Activated CD4-positive, CD25-positive, alpha-beta regulatory T cell treated with anti-CD3 and anti-CD28 coated beads, Interleukin-2, amount 50 U/mL, for 24 hours (primary cell): ENCODE measurements around the gene SULT4A1.
"Not testable (repeated sequence)": the region's sequence is repeated elsewhere in the genome, so short reads cannot be mapped to it uniquely, and the experiment has no call there.

Source experiments
- ATAC-seq, 2 donors: fragments of 150-1000 bp; cut with Tn5 transposase; one replicate each; pipeline ENCODE4 v1.10.0; 2021; ENCODE audit warnings: mild to moderate bottlenecking in 1 of 2, moderate library complexity in 1 of 2

SULT4A1 gene, protein sequence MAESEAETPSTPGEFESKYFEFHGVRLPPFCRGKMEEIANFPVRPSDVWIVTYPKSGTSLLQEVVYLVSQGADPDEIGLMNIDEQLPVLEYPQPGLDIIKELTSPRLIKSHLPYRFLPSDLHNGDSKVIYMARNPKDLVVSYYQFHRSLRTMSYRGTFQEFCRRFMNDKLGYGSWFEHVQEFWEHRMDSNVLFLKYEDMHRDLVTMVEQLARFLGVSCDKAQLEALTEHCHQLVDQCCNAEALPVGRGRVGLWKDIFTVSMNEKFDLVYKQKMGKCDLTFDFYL

GRCh38 chr22:43862074-43862881 lies at the start of gene SULT4A1:
Gene SULT4A1 (minus strand): TSS chr22:43862513. CDS start chr22:43862382, 131 bp downstream.
- ATAC-seq: no peak

- no peak for ATAC-seq
These were observed 49.0 kb upstream of the SULT4A1 start for GRCh38 chr22:43911351-43911750.

- no peak for ATAC-seq
These were observed 47.9 kb upstream of the SULT4A1 start for GRCh38 chr22:43910178-43910695.

DNA sequence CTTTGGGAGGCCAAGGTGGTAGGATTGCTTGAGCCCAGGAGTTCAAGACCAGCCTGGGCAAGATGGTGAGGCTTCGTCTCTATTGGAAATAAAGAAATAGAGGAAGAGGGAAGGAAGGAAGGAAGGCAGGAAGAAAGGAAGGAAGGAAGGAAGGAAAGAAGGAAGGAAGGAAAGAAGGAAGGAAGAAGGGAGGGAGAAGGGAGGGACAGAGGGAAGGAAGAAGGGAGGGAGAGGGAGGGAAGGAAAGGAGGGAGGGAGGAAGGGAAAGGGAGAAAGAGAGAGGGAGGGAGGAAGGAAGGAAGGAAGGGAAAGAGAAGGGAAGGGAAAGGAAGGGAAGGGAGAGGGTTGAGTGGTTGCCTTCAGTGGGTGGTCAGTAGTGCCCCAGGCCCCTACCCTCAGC lies 47.4 kb upstream of the SULT4A1 start:
- ATAC-seq: no peak

GRCh38 chr22:43905681-43906080 lies 43.4 kb upstream of the SULT4A1 start:
- no peak for ATAC-seq

- ATAC-seq: not testable (repeated sequence)
These were observed 42.1 kb upstream of the SULT4A1 start for GRCh38 chr22:43904412-43904811.

GRCh38 chr22:43903033-43903432 lies 40.7 kb upstream of the SULT4A1 start:
- ATAC-seq: not testable (repeated sequence)

DNA sequence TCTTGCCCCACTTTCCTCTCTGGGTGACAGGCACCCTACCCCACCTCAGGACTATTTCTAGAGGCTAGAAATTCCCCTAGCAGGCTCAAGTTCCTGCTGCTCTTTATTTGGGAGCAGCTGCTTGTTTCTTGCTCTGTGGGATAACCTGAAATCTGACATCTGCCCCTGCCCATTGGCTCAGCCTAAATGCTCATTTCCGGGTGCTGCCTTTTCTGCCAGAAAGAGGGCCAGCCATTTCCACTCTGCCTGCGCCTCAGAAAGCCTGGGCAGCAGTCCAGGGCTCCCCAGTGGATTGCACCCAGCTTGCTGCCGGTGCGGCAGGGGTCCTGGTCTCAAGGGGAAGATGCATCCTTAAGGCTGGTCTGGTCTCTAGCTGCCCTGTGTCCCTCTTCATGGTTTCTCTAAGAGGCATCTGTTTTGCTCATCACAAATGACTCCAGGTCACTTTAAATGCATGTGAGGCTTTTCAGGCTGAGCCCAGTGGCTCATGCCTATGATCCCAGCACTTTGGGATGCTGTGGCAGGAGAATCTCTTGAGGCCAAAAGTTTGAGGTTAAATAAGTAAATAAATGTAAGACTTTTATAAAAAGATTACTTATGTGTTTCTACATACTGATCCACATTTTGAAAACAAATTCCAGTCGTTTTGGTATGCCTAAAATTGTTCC lies 39.8 kb upstream of the SULT4A1 start:
- ATAC-seq: no peak

DNA sequence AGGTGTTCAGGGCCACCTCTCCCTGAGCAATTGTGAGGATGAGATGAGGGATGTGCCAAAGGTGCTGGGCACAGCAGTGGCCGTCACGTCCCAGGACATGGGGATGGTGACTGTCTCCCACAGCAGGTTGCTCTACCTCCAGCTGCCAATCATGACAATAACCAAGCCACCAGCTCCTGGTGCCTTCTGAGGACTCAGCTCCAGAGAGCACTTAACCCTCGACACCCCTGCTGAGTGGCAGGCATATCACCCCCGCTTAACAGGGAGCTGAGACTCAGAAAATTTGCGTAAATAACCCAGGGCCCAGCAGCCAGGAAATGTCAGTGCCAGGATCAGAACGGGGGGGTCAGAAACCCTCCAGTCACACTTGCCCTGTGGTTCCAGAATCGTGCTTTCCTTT lies 37.9 kb upstream of the SULT4A1 start:
- no peak for ATAC-seq

- ATAC-seq: no peak
These were observed 35.5 kb upstream of the SULT4A1 start for GRCh38 chr22:43897751-43898261.

DNA sequence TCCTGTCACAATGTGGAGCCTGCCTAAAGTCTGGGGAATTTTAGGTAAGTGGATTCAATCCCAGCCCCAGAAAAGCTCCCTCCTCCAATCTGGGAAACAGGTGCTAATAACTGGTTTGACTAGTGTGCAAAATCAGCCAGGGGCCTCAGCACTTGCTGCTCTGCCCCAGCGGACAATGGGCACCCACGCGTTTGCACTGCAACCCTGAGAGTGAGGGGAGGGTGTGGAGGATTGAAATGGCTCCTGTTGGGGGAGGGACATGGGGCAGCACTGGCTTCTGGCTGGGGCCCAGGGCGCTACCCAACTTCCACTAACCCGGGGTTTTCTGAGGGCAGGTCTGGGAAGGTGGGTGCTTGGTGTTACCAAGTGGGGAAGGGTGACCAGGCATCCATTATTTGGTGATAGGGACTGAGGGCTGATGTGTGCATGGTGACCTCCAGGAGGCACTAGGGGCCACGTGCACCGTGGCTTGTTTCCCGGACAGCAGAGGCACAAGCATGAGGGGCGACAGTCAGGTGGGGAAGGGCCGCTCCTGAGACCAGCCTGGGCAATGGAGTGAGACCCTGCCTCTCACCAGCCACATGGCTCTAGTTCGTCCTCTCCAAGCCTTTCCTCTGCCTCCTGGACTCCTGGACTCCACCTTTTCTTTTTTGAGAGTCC lies 33.8 kb upstream of the SULT4A1 start:
- no peak for ATAC-seq

DNA sequence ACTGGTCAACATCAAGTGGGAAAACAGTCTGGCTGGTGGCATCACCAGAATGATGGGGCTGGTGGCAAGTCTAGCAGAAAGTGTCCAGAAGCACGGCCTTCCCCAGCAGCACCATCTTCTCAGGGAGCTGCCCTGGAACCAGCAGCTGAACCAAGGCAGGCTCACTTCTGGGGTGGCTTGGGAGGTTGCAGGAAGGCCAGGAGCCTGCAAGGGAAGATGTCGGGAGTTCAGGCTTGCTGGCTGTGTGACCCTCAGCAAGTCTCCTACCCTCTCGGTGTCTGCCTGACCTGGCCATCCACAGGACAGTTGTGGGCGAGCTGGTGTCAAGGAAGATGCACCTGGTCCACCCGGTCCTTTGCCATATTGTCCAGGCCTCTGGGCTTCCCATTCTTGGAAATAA lies 31.8 kb upstream of the SULT4A1 start:
- ATAC-seq: no peak

GRCh38 chr22:43893266-43893665 lies 31.0 kb upstream of the SULT4A1 start:
- ATAC-seq: no peak

DNA sequence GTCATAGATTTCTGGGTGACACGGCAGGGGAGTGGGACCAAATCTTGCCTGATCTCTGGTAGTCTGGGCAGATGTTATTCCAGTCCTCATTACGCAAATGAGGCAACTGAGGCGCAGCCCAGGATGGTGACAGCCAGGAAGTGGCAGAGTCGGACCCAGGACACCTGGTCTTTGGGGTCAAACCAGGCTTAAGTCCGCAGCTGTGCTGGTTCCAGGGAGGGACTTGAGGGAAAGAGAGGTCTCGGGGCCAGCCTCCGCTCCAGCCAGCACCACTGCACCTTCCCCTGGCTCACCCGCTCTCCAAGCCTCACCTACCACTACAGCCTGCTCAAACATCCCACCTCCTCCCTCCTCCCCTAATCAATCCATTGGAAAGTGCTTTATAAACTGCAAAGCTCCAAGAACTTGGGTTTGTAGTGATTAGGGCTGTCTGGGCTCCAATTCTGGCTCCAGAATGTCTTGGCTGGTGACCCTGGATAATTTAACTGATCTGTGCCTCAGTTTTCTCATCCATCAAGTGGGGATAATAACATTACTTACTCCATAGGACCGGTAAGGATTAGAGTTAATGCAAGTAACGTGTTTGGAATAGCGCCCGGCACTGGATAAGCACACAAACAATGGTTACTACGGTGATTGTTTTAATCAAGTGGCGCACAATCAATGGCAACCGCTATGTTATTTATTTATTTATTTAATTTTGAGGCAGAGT lies 30.0 kb upstream of the SULT4A1 start:
- ATAC-seq: no peak

- ATAC-seq: peak; percentile 32 to 38
These were observed 29.3 kb upstream of the SULT4A1 start, which contains the start of gene PNPLA5 for GRCh38 chr22:43891360-43892182. Gene PNPLA5 (minus strand): TSS chr22:43892013. CDS start chr22:43891880, 133 bp downstream.

- no peak for ATAC-seq
These were observed 28.6 kb upstream of the SULT4A1 start for GRCh38 chr22:43890901-43891331.

- ATAC-seq: no peak
These were observed 27.5 kb upstream of the SULT4A1 start for GRCh38 chr22:43889860-43890253.

DNA sequence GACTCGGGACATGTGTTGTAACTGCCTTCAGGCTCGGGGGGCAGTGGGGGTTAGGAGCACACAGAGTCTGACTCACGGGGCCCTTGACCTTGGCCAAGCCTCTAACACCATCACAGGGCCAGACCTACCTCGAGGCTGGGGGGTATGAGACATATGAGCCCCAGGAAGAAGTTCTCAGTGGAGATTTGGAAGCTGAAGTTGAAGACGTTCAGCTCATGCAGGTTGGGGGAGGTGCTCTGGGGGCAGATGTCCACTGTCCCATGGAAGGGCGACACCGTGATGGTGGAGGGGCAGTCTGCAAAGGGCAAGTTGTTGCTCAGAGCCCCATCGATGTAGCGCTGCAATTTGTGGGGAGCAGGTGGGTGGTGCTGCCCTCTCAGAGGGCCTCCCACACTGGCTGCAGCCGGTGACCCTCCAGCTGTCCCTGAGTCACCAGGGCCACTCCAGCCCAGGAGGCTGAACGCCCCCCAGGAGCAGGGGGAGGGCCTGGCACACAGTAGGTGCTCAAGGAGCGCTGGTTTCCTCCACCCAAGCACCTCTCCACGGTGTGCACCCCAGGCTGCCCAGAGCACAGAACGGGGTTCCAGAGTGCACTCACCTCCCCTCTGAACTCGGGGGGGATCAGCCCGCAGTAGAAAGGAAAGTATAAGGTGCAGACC lies 27.0 kb upstream of the SULT4A1 start:
- ATAC-seq: no peak

DNA sequence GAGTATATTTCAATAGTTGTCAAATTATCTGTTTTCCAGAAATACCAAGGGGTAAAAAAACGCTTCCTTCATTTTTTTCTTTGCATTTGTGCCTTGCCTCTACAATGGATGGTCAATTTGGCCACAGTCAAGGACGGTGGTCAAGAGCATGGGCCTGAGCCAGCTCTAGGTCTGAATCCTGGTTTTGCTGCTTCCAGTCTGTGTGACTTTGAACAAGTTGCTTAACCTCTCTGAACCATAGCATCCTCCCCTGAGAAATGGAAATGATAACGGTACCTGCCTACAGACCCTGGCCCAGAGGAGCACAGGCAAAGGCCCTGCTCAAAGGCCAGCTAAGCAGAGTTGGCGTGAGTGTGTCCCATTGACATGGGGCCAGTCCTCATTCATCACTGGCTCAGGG lies 26.4 kb upstream of the SULT4A1 start:
- ATAC-seq: no peak

DNA sequence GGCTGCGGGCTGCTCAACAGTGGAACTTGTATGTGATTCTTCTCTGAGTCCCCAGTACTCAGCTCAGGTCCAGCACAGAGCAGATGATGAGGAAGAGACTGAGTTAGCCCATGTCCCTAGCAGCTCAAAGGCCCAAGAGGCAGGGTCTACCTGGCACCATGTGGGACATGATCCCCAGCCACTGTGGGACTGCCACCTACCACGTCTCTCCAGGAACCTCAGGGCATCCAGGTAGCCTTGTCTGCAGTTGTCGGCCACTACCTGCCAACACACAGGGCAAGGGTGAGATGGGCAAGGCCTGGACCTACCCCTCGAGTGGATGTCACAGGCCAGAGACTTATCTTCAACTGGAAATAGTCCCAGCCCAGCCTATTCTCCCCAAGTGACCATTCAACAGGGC lies 25.1 kb upstream of the SULT4A1 start:
- ATAC-seq: no peak
